Colonic mucosa (tissue), 4 donors: ENCODE data around the gene PSD4. TPM values are rescaled to one million over a fixed set of nuclear protein-coding genes. Genes with fewer than 3 reads are reported as not detected.

Experiments
- DNase-seq: peaks from one replicate; pipeline ENCODE4 v3.0.0-alpha.2; 2020
- H3K27ac ChIP-seq: fragments of 200-600 bp; one replicate; pipeline ENCODE4 v1.8.0; 2021
- H3K27me3 ChIP-seq: fragments of 200-600 bp; one replicate; pipeline ENCODE4 v1.8.0; 2021
- H3K36me3 ChIP-seq: fragments of 200-600 bp; one replicate; pipeline ENCODE4 v1.8.0; 2021
- H3K4me1 ChIP-seq: fragments of 200-600 bp; one replicate; pipeline ENCODE4 v1.8.0; 2021; ENCODE audit warnings: mild to moderate bottlenecking
- H3K4me3 ChIP-seq: fragments of 200-600 bp; one replicate; pipeline ENCODE4 v1.8.0; 2021
- H3K9ac ChIP-seq, 2 donors: one replicate each; pipeline ENCODE4 v1.7.0; 2013; ENCODE audit warnings: control low read depth in 2 of 2, low read depth in 2 of 2, low read length in 2 of 2
- H3K9me3 ChIP-seq: fragments of 200-600 bp; one replicate; pipeline ENCODE4 v1.8.0; 2021
- CTCF ChIP-seq: fragments of 200-600 bp; IDR thresholded peaks from one replicate; pipeline ENCODE4 v1.8.0; 2022; ENCODE audit warnings: antibody characterized with exemption, mild to moderate bottlenecking
- intact Hi-C: fragments of 100-400 bp; cut with DNase I; formaldehyde crosslinking; loops from one replicate; pipeline ENCODE4 v1.14.1; 2022
- total RNA-seq, 2 donors: library from RNA; stranded (reverse); fragmentation: NEBNext Ultra II Directional in 1 of 2; extraction: Animal tissue kit (Norgen Biotek cat#: 25700) in 1 of 2; gene quantifications; one replicate each; pipeline ENCODE4 v1.2.1, GENCODE V29; 2021
- donor health status: healthy.
- donor health status: DM: no; HTN: no; CAD: no.
- donor health status: DM: no; HTN: no; CAD: no.

PSD4 gene
- total RNA-seq, 2 donors from 2014 or later, result 36.5 to 50.6 TPM

DNA sequence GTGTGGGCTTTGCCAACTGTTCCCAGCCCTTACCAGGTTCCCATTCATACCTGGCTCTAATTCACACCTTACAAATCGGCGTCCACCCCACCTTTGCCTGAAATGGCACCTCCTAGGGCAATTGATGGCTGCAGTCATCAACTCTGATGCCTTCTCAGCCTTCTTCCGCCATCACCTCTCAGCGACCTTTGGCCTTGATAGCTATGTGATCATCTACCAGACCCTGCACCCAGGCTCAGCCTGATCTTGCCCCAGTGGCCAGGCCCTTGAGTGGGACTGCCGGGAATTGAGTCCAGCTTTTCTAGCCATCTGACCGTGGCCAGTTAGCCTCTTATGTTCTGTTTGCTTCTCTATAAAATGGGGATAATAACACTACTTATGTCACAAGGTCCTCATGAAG is 32.5 kb downstream of the PSD4 start:
- no peaks in the 10 kb centered on the region for H3K9me3 ChIP-seq
- H3K9ac ChIP-seq, result no peak overlapping the region
- TF ChIP-seq CTCF, result no peak
- no peak overlapping the region for H3K27ac ChIP-seq
- no peak for DNase-seq
- intact Hi-C loops, result no loop called here
- H3K36me3 ChIP-seq, result no peaks in the 10 kb centered on the region
- no peaks in the 10 kb centered on the region for H3K4me1 ChIP-seq
- H3K27me3 ChIP-seq, result no peaks in the 10 kb centered on the region
- H3K4me3 ChIP-seq, result no peak overlapping the region

DNA sequence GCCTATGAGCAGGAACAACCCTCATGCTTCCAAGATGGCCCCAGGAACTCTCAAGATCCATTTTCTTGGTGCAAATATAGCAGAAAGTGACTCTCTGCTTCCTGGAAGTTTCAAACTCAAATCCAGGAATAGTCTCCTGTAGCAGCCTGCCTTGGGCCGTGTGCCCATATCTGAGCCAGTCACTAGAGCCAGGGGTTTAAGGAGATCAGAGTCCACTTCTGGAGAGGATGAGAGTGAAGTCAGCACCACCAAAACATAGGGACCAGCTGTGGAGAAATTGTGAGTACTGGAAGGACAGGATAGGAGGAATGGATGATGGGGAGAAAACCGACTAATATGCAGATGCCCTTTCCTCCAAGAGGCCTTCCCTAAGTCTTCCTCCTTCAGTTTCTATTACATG is 33.2 kb downstream of the PSD4 start:
- Histone ChIP-seq H3K36me3 (no peaks in the 10 kb centered on the region), H3K9me3 (no peaks in the 10 kb centered on the region), H3K9ac (no peak overlapping the region), H3K4me1 (no peaks in the 10 kb centered on the region), H3K4me3 (no peak overlapping the region), H3K27ac (no peak overlapping the region), H3K27me3 (no peaks in the 10 kb centered on the region)
- DNase-seq, result no peak
- intact Hi-C loops, result no loop called here
- no peak for TF ChIP-seq CTCF

DNA sequence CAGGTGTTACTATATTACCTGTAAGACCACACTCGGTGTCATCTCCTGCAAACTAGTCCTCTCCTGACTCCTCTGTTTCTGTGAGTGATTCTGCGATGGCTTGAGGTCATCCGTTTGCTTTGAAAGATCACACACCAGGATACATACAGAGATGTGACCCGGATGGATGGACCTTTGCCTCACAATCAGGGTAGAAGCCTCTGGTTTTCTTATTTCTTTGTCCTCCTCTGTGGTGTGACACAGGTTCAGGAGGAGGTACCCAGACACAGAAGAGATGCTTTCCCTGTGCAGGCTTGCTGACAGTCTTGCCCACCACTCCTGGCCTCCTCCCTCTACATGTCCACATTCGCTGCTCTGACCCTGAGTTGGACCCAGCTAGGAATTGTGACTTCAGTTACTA is 34.6 kb downstream of the PSD4 start:
- H3K27me3 ChIP-seq, result no peaks in the 10 kb centered on the region
- no peaks in the 10 kb centered on the region for H3K36me3 ChIP-seq
- no peak for TF ChIP-seq CTCF
- H3K9ac ChIP-seq, result no peak overlapping the region
- DNase-seq, result no peak
- intact Hi-C loops, result no loop called here
- no peaks in the 10 kb centered on the region for H3K9me3 ChIP-seq
- no peaks in the 10 kb centered on the region for H3K4me1 ChIP-seq
- no peak overlapping the region for H3K27ac ChIP-seq
- no peak overlapping the region for H3K4me3 ChIP-seq

- Histone ChIP-seq H3K9ac (peak overlapping the region in 1 of 2 donors; percentile 9), H3K27me3 (no peaks in the 10 kb centered on the region), H3K9me3 (no peaks in the 10 kb centered on the region), H3K27ac (no peak overlapping the region), H3K4me3 (no peak overlapping the region), H3K4me1 (no peaks in the 10 kb centered on the region), H3K36me3 (no peaks in the 10 kb centered on the region)
- TF ChIP-seq CTCF, result no peak
- DNase-seq, result no peak
- intact Hi-C loops, result no loop called here
These were observed 35.4 kb downstream of the PSD4 start for GRCh38 chr2:113209011-113209645.

GRCh38 chr2:113209646-113210171 is 35.9 kb downstream of the PSD4 start:
- DNase-seq, result no peak
- Histone ChIP-seq H3K27me3 (no peaks in the 10 kb centered on the region), H3K9me3 (no peaks in the 10 kb centered on the region), H3K36me3 (no peaks in the 10 kb centered on the region), H3K4me1 (no peaks in the 10 kb centered on the region), H3K9ac (peak overlapping the region in 1 of 2 donors; percentile 9), H3K4me3 (no peak overlapping the region), H3K27ac (no peak overlapping the region)
- intact Hi-C loops, result no loop called here
- no peak for TF ChIP-seq CTCF
